Gastrocnemius medialis (tissue), 4 donors: Measurements from ENCODE around the gene AQP6.

Experiments
- CTCF ChIP-seq, 5 experiments: fragments of 450-650 bp in 3 of 5; fragments of 200-600 bp in 2 of 5; sonication (generic) in 2 of 5; IDR thresholded peaks in 4 of 5; conservative IDR thresholded peaks in 1 of 5; 1 replicate in 4 of 5; 2 replicates in 1 of 5; pipeline ENCODE4 v1.5.1; 2016 to 2019; ENCODE audit warnings: antibody characterized with exemption in 5 of 5, mild to moderate bottlenecking in 3 of 5, moderate library complexity in 3 of 5
- POLR2A ChIP-seq, 2 donors: fragments of 450-650 bp; IDR thresholded peaks; one replicate each; pipeline ENCODE4 v1.6.1; 2017; ENCODE audit warnings: antibody characterized with exemption in 2 of 2, mild to moderate bottlenecking in 2 of 2, moderate library complexity in 2 of 2

GRCh38 chr12:49967777-49968250 lies 4.9 kb upstream of the AQP6 start:
- TF ChIP-seq CTCF (IDR thresholded peaks at IDR 0.05 in 4 of 5, conservative IDR thresholded peaks at IDR 0.05 in 1 of 5) (no peak), POLR2A (IDR thresholded peaks at IDR 0.05) (no peak)
